Colonic mucosa (tissue), 4 donors: ENCODE results near the gene HAUS1. TPM values are rescaled to one million over a fixed set of nuclear protein-coding genes. Genes with fewer than 3 reads are reported as not detected.

Source experiments
- DNase-seq: peaks from one replicate; pipeline ENCODE4 v3.0.0-alpha.2; 2020
- H3K27ac ChIP-seq: fragments of 200-600 bp; one replicate; pipeline ENCODE4 v1.8.0; 2021
- H3K27me3 ChIP-seq: fragments of 200-600 bp; one replicate; pipeline ENCODE4 v1.8.0; 2021
- H3K36me3 ChIP-seq: fragments of 200-600 bp; one replicate; pipeline ENCODE4 v1.8.0; 2021
- H3K4me1 ChIP-seq: fragments of 200-600 bp; one replicate; pipeline ENCODE4 v1.8.0; 2021; ENCODE audit warnings: mild to moderate bottlenecking
- H3K4me3 ChIP-seq: fragments of 200-600 bp; one replicate; pipeline ENCODE4 v1.8.0; 2021
- H3K9ac ChIP-seq, 2 donors: one replicate each; pipeline ENCODE4 v1.7.0; 2013; ENCODE audit warnings: control low read depth in 2 of 2, low read depth in 2 of 2, low read length in 2 of 2
- H3K9me3 ChIP-seq: fragments of 200-600 bp; one replicate; pipeline ENCODE4 v1.8.0; 2021
- intact Hi-C: fragments of 100-400 bp; cut with DNase I; formaldehyde crosslinking; loops from one replicate; pipeline ENCODE4 v1.14.1; 2022
- total RNA-seq, 2 donors: library from RNA; stranded (reverse); fragmentation: NEBNext Ultra II Directional in 1 of 2; extraction: Animal tissue kit (Norgen Biotek cat#: 25700) in 1 of 2; gene quantifications; one replicate each; pipeline ENCODE4 v1.2.1, GENCODE V29; 2021
- TF ChIP-seq, protein P1 (sequence below): fragments of 200-600 bp; IDR thresholded peaks from one replicate; pipeline ENCODE4 v1.8.0; 2022; ENCODE audit warnings: antibody characterized with exemption, mild to moderate bottlenecking
- donor health status: healthy.
- donor health status: DM: no; HTN: no; CAD: no.
- donor health status: DM: no; HTN: no; CAD: no.

Gene HAUS1
- total RNA-seq, 2 donors from 2014 or later: 17.1 to 24.6 TPM

DNA sequence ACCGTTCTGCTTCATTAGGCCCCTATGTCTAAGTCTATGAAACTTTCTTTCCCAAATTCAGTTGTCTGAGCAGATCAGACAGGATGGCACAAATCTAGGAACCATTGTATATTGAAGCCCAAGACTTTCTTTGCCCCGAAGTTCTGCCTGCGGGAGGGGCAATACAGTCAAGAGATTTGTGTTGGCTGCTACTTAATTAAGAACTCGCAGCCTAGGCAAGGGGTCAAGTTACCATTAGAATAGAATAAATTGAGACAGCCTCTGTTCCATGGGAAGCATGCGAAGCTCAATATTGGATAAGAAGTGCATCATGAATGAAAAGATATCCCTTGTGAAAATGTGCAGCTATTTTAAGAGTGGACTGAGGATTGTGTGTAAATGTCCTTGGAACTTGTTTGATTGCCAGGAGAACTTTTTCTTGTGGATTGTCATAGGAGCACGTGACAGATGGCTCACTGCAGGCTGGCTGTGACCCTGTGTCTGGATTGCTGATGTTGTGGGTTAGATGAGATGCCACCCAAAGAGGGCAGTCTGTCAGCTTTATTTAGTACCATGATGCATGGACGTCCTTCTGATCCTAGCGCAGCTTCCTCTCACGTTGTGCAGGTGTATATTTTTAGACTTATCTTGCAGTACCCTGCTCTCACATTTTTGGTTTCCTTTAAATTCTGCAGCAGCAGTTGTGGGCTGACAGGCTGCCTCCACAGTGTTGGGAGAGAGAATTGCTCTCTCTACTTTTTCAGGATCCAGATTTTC lies 30.9 kb downstream of the HAUS1 start:
- Histone ChIP-seq H3K9me3 (no peaks in the 10 kb centered on the region), H3K36me3 (no peaks in the 10 kb centered on the region), H3K27me3 (no peaks in the 10 kb centered on the region), H3K27ac (no peak overlapping the region), H3K4me3 (no peak overlapping the region), H3K9ac (no peak overlapping the region), H3K4me1 (no peaks in the 10 kb centered on the region)
- DNase-seq: no peak
- intact Hi-C loops: no loop called here
- TF ChIP-seq, protein P1, sequence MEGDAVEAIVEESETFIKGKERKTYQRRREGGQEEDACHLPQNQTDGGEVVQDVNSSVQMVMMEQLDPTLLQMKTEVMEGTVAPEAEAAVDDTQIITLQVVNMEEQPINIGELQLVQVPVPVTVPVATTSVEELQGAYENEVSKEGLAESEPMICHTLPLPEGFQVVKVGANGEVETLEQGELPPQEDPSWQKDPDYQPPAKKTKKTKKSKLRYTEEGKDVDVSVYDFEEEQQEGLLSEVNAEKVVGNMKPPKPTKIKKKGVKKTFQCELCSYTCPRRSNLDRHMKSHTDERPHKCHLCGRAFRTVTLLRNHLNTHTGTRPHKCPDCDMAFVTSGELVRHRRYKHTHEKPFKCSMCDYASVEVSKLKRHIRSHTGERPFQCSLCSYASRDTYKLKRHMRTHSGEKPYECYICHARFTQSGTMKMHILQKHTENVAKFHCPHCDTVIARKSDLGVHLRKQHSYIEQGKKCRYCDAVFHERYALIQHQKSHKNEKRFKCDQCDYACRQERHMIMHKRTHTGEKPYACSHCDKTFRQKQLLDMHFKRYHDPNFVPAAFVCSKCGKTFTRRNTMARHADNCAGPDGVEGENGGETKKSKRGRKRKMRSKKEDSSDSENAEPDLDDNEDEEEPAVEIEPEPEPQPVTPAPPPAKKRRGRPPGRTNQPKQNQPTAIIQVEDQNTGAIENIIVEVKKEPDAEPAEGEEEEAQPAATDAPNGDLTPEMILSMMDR: no peak

DNA sequence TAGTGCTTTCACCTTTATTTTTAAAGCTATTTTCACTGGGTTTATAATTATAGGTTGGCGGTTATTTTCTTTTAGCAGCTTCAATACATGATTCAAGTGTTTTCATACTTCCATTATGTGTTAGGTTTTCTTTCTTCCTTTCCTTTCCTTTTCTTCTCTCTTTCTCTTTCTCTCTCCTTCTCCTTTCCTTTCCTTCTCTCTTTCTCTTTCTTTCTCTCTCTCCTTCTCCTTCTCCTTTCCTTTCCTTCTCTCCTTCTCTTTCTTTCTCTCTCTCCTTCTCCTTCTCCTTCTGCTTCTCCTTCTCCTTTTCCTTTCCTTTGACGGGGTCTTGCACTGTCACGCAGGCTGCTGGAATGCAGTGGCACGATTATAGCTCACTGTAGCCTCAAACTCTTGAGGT lies 36.0 kb downstream of the HAUS1 start:
- Histone ChIP-seq H3K9me3 (no peaks in the 10 kb centered on the region), H3K4me3 (no peak overlapping the region), H3K36me3 (no peaks in the 10 kb centered on the region), H3K27ac (no peak overlapping the region), H3K27me3 (no peaks in the 10 kb centered on the region), H3K4me1 (no peaks in the 10 kb centered on the region), H3K9ac (no peak overlapping the region)
- TF ChIP-seq, protein P1: no peak
- no peak for DNase-seq
- intact Hi-C loops: no loop called here

DNA sequence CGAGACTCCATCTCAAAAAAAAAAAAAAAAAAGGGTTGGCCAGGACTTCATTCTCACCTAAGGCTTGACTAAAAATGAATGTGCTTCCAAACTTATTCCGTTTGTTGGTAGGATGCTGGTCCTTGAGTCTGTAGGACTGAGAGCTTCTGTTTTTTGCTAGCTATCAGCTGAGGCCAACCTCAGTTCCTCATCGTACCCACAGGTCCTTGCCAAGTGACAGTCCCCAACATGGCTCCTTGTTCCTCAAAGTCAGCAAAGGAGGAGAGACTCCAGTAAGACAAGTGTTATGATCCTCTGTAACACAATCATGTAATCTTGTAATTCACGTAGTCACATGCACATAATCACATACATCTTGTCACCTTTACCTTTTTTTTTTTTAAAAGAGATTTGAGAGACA lies 37.0 kb downstream of the HAUS1 start:
- Histone ChIP-seq H3K9ac (no peak overlapping the region), H3K9me3 (no peaks in the 10 kb centered on the region), H3K36me3 (no peaks in the 10 kb centered on the region), H3K4me3 (no peak overlapping the region), H3K4me1 (no peaks in the 10 kb centered on the region), H3K27me3 (no peaks in the 10 kb centered on the region), H3K27ac (no peak overlapping the region)
- DNase-seq: no peak
- TF ChIP-seq, protein P1: no peak
- intact Hi-C loops: no loop called here

DNA sequence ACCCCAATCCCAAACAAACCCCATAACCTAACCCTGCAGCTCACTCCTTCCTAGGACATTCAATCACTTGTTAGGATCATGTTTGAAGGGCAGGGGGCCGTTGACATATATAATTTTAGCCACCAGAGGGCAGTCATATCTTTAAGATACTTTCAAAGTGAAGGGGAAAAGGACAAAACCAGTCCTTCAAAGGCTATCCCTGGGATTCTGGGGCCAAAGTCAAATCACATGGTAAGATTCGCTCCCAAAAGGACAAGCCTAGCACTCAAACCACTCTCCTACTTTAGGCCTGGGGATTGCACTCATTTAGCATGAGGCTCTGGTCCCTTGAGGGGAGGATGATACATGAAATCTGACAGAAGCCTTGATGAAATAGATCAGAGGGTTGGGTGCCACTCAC lies 44.6 kb downstream of the HAUS1 start:
- Histone ChIP-seq H3K4me3 (no peak overlapping the region), H3K27ac (no peak overlapping the region), H3K9ac (no peak overlapping the region), H3K36me3 (no peaks in the 10 kb centered on the region), H3K9me3 (no peaks in the 10 kb centered on the region), H3K4me1 (no peaks in the 10 kb centered on the region), H3K27me3 (no peaks in the 10 kb centered on the region)
- TF ChIP-seq, protein P1: peak; percentile 69
- intact Hi-C loops: loop anchor here (5.0 kb wide), 1 partner anchor 508 kb away; the partner anchor contains the start of gene LOXHD1
- DNase-seq: peak; percentile 42

DNA sequence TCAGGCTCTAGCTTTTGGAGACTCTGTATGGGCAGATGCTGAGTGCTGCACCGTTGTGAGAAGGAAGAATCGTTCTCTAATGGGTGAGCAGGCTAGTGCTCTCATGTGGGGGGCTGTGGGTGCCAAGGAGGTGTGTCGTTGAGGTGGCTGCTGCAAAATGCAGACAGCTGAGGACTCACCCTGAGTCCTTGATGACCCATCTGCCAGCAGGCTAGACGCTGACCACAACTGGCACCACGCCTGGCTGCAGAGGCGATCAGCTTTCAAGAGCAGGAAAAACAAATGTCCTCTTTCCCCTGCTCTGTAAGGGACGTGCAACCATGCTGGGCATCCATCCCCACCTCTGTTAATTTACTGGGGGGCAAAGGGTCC lies 48.2 kb downstream of the HAUS1 start:
- H3K36me3 ChIP-seq: no peaks in the 10 kb centered on the region
- no peaks in the 10 kb centered on the region for H3K9me3 ChIP-seq
- no peak overlapping the region for H3K4me3 ChIP-seq
- H3K4me1 ChIP-seq: no peaks in the 10 kb centered on the region
- TF ChIP-seq, protein P1: no peak
- intact Hi-C loops: loop anchor here (10.0 kb wide), 1 partner anchor 332 kb away; no protein-coding TSS in a partner anchor
- DNase-seq: no peak
- H3K9ac ChIP-seq: no peak overlapping the region
- H3K27me3 ChIP-seq: no peaks in the 10 kb centered on the region
- H3K27ac ChIP-seq: no peak overlapping the region
